Stimulated activated CD4-positive, alpha-beta T cell treated with anti-CD3 and anti-CD28 coated beads, Interleukin-4, amount 100 ng/mL, for 48 hours (primary cell): ENCODE results near the gene DGCR2.
"Not testable (repeated sequence)": the region's sequence is repeated elsewhere in the genome, so short reads cannot be mapped to it uniquely, and the experiment has no call there.

Experiments
- DNase-seq, 2 donors: peaks; one replicate each; pipeline ENCODE4 v3.0.0-alpha.2; 2020; ENCODE audit warnings: low read depth in 2 of 2

Gene DGCR2

DNA sequence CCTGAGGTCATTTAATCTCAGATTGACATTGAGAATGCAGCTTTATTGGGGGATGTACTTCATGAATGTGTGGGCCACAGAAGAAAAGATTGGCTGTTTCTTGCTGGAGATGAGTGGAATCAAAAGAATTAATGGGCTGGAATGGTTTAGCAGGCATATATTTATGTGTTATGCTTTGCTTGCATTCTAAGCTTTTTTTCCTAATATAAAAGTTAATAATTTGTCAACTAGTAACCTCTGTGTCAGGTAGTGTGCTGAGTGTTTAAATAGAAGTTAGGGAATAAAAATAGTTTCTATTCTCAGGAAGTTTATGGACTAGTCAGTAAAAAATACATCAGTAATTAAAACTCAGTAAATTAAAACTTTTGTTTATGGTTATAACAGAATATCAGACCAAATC, 118.7 kb downstream of the DGCR2 start:
- no peak for DNase-seq

DNA sequence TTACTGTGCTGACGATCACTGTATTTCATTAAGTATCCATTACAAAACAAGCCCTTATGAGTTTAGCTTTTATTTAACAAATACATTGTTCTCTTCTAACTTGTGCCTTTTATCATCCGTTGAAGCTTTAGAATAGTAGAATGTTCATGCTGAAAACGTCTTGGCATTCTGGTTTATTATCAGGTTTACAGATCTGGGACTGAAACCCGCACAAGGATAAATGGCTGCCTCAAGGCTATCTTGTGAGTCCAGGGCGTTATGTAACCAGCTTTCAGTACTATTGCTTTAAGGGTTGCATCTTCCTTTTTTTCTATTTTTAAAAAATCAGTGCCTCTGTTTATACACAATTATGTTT, 119.6 kb downstream of the DGCR2 start:
- DNase-seq = no peak

DNA sequence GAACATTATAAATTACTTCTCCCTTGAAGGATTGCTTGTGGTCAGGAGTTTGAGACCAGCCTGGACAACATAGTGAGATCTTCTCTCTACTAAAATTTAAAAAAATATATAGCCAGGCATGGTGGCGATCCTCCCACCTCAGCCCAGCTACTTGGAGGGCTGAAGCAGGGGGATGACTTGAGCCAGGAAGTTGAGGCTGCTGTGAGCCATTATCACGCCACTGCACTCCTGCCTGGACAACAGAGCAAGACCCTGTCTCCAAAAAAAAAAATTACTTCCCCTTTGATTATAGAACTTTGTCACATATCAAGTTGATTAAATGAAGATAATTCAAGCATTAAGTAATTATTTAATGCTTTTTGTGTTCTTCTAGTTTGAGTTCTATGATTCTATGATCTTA, 121.0 kb downstream of the DGCR2 start:
- no peak for DNase-seq

DNA sequence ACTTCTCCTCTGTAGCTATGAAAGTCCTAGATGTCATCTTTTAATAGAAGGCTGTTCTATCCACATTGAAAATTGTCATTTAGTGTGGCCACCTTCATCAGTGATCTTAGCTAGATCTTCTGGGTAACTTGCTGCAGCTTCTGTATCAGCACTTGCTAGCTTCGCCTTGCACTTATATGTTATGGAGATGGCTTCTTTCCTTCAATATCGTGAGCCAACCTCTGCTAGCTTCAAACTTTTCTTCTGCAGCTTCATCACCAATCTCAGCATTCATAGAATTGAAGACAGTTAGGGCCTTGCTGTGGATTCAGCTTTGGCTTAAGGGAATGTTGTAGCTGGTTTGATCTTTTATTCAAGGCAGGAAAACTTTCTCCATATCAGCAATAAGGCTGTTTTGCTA, 122.1 kb downstream of the DGCR2 start:
- DNase-seq = not testable (repeated sequence)

DNA sequence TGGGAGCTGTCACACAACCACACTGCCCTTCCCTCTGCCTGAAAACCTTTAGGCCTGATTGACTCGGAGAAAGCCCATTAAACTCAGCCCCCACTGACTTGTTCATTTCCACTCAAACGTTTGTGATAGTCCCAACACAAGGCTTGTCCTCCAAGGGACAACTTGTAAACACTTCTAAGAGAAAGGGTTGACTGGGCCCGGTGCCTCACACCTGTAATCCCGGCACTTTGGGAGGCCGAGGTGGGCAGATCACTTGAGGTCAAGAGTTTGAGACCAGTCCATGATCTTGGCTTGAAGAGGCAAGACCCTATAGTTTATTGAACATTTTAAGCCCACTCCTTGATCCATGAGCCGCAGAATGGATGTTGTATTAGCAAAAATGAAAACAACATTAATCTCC, 122.8 kb downstream of the DGCR2 start:
- DNase-seq = no peak

DNA sequence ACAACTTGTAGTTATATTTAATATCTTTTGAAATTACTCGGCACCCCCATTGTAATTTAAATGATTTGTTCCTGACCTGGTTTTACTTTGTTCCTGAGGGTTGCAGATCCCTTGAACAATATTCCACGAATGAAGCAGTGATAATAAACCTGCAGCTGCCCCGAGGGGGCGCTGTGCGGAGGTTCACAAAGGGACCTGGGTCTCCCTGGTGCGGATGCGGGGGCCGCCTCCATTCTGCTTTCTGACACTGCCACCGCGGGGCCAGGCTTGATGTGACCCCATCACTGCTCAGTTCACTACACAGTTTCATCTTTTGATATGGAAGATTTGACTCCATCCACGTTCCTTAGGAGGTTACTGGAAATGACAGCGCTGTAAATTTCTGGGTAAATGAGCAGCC, 123.2 kb downstream of the DGCR2 start:
- DNase-seq = peak in 1 of 2 donors; percentile 18

DNA sequence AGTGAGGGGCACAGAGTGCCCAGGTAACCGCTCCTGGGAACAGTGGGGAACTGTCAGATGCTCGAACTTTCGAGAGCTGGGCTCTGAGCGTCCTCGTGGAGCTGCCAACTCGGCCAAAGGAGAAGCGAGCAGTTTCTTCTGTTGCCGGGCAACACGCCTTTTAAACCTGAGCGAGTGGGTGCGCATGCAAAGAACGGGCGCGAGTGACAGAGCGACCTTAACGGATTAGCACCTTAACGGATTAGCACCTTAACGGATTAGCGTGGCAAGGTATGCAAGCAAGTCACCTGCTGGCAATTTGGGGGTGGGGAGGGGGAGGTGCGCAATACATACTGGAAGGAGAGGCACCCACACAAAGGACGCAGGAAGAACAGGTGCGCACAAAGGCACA, 124.3 kb downstream of the DGCR2 start:
- no peak for DNase-seq

DNA sequence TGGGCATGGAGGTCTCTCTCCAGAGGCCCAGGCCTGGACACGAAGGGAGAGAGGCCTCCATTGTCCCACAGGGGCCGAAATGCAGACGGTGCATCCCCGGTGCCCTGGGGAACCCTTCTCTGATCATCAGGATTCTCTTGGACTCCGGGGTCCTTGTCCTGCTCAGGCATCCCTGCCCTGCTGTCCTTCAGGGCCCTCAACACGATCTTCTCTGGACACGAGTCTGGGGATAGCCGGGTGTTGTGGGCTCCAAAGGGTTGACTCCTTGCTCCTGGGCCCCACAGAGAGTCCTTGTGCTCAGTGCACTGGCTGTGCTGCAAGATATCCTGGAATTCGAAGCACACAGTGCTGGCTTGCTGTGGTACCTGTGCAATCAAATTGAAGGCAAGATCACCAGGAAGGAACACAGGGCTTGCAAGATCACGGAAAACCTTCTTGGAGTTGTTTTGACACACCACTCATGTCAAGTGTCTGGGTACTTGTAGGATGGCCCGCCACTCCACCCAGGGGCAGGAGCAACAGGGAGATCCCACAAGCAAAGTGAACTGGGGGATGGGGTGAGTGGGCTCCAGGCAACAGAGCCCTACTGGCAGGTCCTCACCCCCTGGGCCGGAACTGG, 124.8 kb downstream of the DGCR2 start:
- no peak for DNase-seq

DNA sequence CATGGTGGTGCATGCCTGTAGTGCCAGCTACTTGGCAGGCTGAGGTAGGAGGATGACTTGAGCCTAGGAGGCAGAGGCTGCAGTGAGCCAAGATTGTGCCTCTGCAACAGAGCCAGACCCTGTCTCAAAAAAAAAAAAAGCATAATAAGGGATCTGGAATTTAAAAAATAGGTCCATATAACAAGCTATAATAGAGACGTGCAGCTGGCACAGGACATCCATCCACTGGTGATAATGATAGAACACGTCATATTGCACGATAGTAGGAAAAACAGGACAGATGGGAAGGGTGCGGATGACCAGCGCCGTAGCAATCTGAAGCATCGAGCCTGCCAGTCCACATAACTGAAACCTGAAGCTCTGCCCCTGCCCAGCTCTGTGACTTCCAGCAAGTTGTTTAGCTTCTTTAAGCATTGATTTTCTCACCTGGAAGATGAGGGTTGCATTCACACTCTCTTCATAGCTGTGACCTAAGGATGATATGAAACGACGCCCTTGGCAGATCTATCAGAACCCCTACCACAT, 125.8 kb downstream of the DGCR2 start:
- no peak for DNase-seq

DNA sequence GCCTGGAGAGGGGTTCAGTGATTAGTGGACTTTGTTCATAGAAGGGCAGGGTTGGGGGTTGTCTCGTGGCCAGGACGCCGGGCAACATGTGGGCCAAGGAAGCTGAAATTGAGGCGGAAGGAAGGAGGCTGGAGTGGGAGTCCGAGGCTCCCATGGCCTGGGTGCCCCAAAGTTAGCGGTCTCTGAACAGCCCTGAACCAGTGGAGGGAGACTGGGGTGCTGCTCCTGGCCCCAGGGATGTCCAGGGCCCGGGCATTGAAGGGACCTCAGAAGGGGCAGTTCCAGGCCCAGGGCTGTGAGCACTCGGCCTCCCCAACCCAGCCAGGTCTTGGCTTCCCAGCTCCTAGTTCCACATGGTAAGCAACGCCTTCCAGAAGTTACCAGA, 126.9 kb downstream of the DGCR2 start:
- DNase-seq = no peak

DNA sequence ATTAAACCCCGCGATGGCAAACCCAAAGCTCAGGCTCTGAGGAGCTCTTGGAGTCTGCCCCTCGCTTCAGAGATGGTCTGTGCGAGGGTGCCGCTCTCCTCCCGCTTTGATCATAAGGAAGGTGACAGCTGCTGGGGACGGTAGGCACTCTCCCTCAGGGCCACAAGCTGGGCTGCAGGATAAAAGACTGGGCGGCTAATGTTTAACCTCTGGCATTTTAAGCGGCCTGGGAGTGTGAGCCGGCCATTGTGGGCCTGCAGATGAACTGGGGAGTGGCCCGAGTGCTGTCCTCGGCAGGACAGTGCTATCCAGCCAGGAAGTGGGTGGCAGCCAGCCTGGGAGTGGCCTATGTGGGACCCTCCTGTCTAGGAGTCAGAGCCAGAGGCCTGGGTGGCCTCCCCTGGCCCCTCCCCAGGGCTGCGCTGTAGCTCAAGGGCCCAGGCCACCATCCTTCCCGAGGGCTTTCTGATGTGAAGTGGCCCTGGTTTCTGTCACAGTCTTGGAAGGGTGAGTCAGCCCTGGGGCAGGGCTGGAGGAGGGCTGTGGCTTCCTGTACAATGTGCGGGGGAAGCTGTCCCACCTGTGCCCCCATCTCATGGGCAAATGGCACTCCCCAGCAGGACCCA, 127.4 kb downstream of the DGCR2 start:
- no peak for DNase-seq

DNA sequence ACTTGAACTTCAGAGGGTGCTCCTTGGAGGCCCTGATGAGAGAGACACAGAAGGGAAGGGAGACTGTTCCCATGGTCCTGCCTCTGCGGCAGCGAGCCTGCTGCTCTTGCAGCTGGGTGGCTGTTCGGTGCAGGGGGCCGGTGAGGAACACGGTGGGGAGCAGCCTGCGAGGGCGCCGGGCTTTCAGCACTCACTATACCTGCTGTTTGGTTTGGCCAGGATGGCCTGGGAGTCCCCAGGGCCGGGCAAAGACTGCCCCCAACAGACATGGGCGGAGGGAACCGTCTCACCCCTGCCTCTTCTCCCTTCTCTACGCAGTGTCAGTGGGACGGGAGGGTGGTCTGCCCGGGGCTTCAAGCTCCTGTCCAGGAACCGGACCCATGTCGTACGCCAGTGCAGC, 128.2 kb downstream of the DGCR2 start:
- DNase-seq = no peak

DNA sequence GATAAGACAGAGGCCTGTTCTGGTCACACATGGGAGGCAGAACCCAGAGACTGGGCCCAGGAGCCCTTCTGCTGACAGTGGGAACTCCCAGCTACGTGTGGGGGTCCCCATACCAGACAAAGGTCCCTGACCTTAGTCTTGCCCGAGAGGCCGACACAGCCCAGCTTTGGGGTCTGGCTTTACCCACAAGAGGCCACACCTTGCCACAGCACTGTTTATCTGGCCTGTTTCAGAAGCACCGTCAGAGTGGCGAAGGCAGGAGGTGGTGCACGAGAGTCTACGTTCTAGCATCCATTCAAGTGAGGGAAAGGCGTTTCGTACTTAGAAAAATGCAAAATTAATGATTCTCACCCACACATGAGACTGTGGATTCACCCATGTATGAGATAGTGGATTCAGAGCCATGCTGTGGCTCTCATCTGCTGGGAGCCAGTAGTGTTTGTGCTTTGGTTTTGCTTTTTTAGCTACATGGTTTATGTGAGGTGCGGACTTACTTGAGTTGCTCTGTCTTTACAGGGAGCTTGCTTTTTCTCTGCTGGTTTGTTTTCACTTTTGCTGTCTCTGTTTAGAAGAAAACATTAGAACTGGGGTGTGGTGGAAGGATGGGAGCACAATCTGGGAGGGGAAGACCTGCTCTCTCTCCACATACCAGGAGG, 129.5 kb downstream of the DGCR2 start:
- no peak for DNase-seq

DNA sequence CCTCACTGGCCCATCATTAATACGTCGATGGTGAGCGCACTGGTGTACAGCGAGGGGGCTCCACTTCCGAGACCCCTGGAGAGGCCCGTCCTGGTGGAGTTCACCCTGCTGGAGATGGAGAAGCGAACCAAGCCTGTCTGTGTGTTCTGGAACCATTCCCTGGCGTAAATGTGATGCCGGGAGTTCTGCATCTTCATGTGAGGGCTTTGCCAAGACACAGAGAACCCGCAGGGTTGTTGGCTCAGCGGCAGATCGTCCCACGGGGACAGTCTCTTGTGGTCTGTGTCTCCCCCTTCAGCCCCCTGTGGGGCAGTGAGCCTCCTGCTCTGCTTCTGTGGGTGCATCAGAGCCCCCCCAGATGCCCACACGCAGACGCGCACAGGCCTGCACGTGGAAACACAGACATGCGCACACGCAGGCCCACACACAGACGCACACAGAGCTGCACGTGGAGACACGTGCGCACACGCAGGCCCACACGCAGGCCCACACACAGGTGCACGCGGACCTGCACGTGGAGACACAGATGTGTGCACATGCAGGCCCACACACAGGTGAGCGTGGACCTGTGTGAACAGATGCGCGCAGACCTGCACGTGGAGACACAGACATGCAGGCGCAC, 130.3 kb downstream of the DGCR2 start:
- DNase-seq = no peak

DNA sequence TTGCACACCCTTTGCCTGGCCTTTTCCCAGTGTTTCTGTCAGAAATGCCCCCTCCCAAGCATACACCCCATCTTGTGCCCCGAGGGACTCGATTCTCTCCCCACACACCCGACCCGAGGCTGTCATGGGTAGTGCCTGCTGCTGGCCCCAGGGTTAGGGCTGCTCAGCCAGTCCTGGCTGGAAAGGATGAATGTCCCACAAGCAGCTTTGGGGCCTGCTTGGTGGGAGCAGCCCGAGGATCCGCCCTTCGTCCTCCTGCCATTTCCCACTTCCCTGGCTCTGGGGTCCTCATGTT, 131.1 kb downstream of the DGCR2 start:
- no peak for DNase-seq

DNA sequence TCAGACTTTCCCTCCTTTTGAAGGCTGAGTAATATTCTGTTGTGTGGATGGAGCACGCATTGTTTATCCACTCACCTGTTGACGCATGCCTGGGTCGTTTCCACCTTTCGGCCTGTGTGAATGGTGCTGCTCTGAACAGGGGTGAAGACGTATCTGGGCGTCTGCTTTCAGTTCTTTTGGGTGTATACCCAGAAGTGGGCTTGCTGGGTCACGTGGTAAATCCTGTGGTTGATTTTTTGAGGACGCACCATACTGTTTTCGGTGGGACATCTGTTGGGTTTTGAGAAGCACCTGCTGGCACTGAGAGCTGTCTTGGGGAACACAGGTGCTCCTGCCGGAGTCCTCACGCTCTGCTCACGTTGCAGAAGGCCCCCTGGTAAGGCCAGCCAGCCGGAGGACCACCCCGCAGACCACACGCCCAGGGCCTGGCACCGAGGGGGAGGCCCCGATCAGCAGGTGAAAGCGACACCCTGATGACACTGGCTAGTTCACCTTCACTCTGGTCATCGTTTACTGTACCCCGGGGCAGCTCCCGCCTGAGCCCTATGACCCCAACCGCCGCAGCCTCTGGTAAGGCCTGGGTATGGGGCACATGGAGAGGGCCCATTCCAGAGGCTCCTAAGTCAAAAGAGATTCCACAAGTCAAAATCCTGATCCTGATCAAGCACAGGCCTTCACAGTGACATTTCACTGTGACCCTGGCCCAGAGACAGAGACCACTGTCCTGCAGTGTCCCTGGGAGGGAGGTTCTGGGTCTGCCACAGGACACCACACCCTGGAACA, 131.7 kb downstream of the DGCR2 start:
- DNase-seq = no peak

DNA sequence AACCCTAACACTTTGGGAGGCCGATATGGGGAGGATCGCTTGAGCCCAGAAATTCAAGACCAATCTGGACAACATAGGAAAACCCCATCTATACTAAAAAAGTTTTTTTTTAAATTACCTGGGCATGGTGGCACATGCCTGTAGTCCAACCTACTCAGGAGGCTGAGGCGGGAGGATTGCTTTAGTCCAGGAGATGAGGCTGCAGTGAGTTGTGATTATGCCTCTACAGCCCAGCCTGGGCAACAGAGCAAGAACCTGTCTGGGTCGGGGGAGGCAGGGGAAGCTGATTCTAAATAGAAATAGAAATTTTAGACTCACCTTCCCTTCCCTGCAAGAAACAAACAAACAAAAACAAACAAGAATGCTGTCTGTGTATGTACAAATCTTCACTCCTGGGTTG, 133.3 kb downstream of the DGCR2 start:
- no peak for DNase-seq

DNA sequence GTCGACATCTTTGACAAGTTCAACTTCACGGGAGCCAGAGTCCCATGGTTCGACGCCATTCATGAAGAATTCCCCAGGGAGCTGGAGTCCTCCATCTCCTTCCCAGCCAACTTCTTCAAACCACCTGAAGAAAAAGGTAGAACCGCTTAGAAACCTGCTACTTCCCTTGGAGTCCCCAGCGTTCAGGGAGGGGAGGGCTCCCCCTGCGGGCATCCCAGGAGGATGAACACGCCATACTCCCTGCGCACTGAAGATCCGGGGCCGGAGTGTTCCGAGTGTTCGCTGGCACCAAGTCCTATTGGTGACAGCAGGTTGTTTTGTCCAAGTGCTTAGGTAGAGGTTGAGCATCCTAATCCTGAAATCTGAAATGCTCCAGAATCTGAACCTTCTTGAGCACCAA, 134.4 kb downstream of the DGCR2 start:
- DNase-seq = no peak

DNA sequence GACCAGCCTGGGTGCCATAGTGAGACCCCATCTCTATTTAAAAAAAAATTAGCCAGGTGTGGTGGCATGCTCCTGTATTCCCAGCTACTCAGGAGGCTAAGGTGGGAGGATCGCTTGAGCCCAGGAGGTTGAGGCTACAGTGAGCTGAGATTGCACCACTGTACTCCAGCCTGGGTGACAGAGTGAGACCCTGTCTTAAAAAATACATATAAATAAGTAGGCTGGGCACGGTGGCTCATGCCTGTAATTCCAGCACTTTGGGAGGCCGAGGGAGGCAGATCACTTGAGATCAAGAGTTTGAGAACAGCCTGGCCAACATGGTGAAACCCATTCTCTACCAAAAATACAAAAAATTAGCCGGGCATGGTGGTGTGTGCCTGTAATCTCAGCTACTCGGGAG, 135.1 kb downstream of the DGCR2 start:
- not testable (repeated sequence) for DNase-seq
